WERI-Rb-1 (cell line): Measurements from ENCODE around the gene PCDHGB5.
"Not testable (repeated sequence)": the region's sequence is repeated elsewhere in the genome, so short reads cannot be mapped to it uniquely, and the experiment has no call there.

Source experiments
- DNase-seq: peaks from one replicate; pipeline ENCODE4 v3.0.0-alpha.2; 2020
- H3K27ac ChIP-seq: fragments of 250-450 bp; sonication (Bioruptor Pico); 2 replicates; pipeline ENCODE4 v1.5.1; 2020; ENCODE audit warnings: mild to moderate bottlenecking, moderate library complexity
- H3K27me3 ChIP-seq: fragments of 250-450 bp; sonication (Bioruptor Pico); 2 replicates; pipeline ENCODE4 v1.5.1; 2021; ENCODE audit warnings: mild to moderate bottlenecking, low read depth, moderate library complexity; ENCODE audit not compliant: insufficient read depth, severe bottlenecking
- H3K36me3 ChIP-seq: fragments of 250-450 bp; sonication (Bioruptor Pico); 2 replicates; pipeline ENCODE4 v1.5.1; 2020; ENCODE audit warnings: mild to moderate bottlenecking, moderate library complexity
- H3K4me3 ChIP-seq: 2 replicates; pipeline ENCODE4 v1.5.1; 2011; ENCODE audit warnings: low read depth, mild to moderate bottlenecking, control low read depth, low read length
- H3K9me3 ChIP-seq: fragments of 250-450 bp; sonication (Bioruptor Pico); 2 replicates; pipeline ENCODE4 v1.5.1; 2021; ENCODE audit warnings: mild to moderate bottlenecking, moderate library complexity; ENCODE audit not compliant: severe bottlenecking
- CTCF ChIP-seq: IDR thresholded peaks from 2 replicates; pipeline ENCODE4 v1.5.1; 2011; ENCODE audit warnings: low read depth, mild to moderate bottlenecking, control low read depth, inconsistent platforms, low read length

Gene PCDHGB5

DNA sequence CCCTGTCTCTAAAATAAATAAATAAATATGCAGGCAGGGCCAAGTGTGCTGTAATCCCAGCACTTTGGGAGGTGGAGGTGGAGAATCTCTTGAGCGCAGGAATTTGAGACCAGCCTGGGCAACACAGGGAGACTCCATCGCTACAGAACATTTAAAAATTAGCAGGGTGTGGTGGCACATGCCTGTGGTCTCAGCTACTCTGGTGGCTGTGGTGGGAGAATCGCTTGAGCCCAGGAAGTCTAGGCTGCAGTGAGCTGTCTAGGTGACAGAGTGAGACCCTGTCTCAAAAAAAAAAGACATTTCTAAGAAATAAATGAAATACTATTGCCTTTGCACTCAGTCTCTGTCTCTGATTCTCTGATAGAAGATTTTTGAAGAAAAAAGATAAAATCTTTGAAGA, 13.8 kb downstream of the PCDHGB5 start:
- TF ChIP-seq CTCF = no peak

DNA sequence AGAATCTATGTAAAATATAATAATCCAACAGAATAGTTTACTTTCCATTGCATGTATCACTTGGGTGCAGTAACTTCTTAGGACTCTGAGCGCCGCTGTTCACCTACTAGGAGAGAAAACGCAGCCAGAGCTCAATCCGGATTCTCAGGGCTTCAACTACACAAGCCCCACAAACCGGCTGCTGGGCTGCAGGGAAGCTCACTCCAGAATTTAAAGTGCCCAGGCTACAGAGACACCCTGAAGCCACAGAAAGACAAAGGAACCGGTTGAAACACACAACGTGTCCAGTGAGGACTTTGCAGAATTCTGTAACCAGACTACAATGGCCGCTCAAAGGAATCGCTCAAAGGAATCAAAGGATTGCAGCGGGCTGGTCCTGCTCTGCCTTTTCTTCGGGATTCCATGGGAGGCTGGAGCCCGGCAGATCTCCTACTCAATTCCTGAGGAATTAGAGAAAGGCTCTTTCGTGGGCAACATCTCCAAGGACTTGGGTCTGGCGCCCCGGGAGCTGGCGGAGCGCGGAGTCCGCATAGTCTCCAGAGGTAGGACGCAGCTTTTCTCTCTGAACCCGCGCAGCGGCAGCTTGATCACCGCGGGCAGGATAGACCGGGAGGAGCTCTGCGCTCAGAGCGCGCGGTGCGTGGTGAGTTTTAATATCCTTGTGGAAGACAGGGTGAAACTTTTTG, 15.2 kb downstream of the PCDHGB5 start, which contains the start of gene PCDHGA10:
Gene PCDHGA10 (plus strand): TSS at position 134 of the 686 bp plus-strand sequence. CDS start 189 bp downstream, at position 323.
- peaks cover 3% of the 10 kb centered on the region for H3K9me3 ChIP-seq
- no peaks in the 10 kb centered on the region for H3K27me3 ChIP-seq
- no peak within 1 kb of the TSS for H3K27ac ChIP-seq
- H3K4me3 ChIP-seq = no peak within 1 kb of the TSS
- TF ChIP-seq CTCF = peak; percentile 58
- H3K36me3 ChIP-seq = no peaks in the 10 kb centered on the region
- peak; percentile 58 for DNase-seq

More for the DNA sequence above, 13.8 kb downstream of the PCDHGB5 start:
- Histone ChIP-seq H3K27ac (no peak overlapping the region), H3K27me3 (no peaks in the 10 kb centered on the region), H3K36me3 (no peaks in the 10 kb centered on the region), H3K9me3 (peaks cover 3% of the 10 kb centered on the region), H3K4me3 (no peak overlapping the region)
- DNase-seq = no peak

DNA sequence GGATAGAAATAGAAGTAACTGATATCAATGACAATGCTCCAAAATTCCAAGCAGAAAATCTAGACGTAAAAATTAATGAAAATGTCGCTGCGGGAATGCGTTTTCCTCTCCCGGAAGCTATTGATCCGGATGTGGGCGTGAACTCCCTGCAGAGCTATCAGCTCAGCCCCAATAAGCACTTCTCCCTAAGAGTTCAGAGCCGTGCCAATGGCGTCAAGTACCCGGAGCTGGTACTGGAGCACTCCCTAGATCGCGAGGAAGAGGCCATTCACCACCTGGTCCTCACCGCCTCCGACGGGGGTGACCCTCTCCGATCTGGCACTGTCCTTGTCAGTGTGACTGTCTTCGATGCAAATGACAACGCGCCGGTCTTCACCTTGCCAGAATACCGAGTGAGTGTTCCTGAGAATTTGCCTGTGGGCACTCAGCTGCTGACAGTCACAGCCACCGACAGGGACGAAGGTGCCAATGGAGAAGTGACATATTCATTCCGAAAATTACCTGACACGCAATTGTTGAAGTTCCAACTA, 15.9 kb downstream of the PCDHGB5 start:
- no peak for TF ChIP-seq CTCF
- Histone ChIP-seq H3K4me3 (no peak overlapping the region), H3K9me3 (peaks cover 3% of the 10 kb centered on the region), H3K27me3 (no peaks in the 10 kb centered on the region), H3K27ac (no peak overlapping the region), H3K36me3 (no peaks in the 10 kb centered on the region)
- no peak for DNase-seq

DNA sequence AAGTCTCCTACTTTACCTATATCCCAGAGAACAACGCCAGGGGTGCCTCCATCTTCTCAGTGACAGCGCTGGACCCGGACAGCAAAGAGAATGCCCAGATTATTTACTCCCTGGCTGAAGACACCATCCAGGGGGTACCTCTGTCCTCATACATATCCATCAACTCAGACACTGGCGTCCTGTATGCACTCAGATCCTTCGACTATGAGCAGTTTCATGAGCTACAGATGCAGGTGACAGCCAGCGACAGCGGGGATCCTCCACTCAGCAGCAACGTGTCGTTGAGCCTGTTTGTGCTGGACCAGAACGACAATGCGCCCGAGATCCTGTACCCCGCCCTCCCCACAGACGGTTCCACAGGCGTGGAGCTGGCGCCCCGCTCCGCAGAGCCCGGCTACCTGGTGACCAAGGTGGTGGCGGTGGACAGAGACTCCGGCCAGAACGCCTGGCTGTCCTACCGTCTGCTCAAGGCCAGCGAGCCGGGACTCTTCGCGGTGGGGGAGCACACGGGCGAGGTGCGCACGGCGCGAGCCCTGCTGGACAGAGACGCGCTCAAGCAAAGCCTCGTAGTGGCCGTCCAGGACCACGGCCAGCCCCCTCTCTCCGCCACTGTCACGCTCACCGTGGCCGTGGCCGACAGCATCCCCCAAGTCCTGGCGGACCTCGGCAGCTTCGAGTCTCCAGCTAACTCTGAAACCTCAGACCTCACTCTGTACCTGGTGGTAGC, 17.0 kb downstream of the PCDHGB5 start:
- H3K27ac ChIP-seq, H3K27me3 ChIP-seq, H3K4me3 ChIP-seq, DNase-seq, H3K36me3 ChIP-seq: not testable (repeated sequence)
- peaks cover 11% of the 10 kb centered on the region for H3K9me3 ChIP-seq

DNA sequence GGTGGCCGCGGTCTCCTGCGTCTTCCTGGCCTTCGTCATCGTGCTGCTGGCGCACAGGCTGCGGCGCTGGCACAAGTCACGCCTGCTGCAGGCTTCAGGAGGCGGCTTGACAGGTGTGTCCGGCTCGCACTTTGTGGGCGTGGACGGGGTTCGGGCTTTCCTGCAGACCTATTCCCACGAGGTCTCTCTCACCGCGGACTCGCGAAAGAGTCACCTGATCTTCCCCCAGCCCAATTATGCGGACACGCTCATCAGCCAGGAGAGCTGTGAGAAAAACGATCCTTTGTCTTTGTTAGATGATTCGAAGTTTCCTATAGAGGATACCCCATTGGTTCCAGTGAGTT, 17.5 kb downstream of the PCDHGB5 start:
- H3K36me3 ChIP-seq, H3K27ac ChIP-seq, H3K27me3 ChIP-seq, H3K4me3 ChIP-seq, DNase-seq: not testable (repeated sequence)
- peaks cover 15% of the 10 kb centered on the region for H3K9me3 ChIP-seq

DNA sequence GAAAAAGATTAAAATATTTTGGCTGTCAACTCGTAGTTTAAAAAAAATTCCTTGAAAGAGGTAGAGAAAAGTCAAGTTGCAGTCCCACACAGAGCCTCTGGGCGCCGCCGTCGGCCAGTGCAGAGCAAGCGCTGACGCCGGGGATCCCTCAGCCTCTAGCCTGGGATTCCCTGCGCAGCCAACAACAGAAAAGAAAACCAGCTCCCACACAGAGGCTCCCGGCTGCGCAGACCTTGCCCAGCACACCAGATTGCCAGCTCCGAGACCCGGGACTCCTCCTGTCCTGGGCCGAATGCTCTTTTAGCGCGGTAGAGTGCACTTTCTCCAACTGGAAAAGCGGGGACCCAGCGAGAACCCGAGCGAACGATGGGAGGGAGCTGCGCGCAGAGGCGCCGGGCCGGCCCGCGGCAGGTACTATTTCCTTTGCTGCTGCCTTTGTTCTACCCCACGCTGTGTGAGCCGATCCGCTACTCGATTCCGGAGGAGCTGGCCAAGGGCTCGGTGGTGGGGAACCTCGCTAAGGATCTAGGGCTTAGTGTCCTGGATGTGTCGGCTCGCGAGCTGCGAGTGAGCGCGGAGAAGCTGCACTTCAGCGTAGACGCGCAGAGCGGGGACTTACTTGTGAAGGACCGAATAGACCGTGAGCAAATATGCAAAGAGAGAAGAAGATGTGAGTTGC, 19.9 kb downstream of the PCDHGB5 start, which contains the start of gene PCDHGB7:
Gene PCDHGB7 (plus strand): TSS at position 184 of the 679 bp plus-strand sequence. CDS start 183 bp downstream, at position 367.
- DNase-seq = peak; percentile 58
- H3K36me3 ChIP-seq, H3K27me3 ChIP-seq, H3K4me3 ChIP-seq, H3K27ac ChIP-seq: not testable (repeated sequence)
- peak; percentile 67 for TF ChIP-seq CTCF
- peaks cover 25% of the 10 kb centered on the region for H3K9me3 ChIP-seq
